Measurements from ENCODE around the gene SSBP3.
A peak's percentile ranks its signal among the peaks of the same experiment; 100 is the strongest.

SSBP3 gene

GRCh38 chr1:54409156-54410142 is 3.3 kb upstream of the SSBP3 start:
- no peak for DNase-seq (ENCODE audit: low spot score)

DNA sequence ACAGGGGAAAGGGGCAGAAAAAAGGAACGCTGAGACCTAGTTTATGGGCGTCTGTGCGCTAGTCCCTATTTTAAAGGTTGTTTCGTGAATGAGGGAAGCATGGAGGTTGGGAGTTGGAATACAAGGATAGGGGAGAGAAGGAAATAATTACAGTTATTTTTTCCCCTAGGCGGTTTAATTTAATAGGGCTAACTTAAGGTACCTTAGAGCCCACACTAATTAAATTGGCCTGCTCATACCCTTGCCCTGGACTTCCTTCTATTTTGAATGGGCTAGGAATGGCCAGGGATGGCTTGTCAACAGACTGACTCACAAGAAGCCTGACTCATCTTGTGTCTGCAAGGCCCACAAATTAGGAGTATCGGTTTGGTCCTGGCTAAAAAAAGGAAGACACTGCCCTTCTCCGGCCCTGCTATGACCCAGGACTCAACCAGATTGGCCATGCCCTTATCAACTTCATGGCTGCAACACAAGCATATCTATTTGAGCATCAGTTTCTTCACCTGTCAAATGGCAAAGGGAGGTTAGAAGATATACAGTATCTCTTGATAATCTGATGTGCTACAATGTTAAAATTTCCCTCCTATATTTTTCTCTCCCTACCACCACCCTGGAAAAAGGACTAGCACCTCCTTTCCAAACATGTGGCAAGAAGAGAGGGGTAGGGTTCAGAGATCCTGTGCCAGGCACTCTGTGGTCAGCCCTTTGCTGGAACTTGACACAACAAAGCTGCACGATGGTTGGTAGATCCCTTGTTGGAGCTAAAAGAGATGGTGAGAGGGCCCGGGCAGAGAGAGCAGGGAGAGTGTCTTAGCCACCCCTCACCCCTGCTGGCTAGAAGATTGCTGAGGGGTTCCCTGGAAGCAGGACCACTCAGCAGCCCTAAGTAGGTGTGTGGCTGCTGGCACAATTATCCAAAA is 2.2 kb upstream of the SSBP3 start:
- DNase-seq (ENCODE audit: low spot score) = peak; percentile 44

GRCh38 chr1:54407404-54408146 is 1.4 kb upstream of the SSBP3 start:
- DNase-seq (ENCODE audit: low spot score) = peak; percentile 98

DNA sequence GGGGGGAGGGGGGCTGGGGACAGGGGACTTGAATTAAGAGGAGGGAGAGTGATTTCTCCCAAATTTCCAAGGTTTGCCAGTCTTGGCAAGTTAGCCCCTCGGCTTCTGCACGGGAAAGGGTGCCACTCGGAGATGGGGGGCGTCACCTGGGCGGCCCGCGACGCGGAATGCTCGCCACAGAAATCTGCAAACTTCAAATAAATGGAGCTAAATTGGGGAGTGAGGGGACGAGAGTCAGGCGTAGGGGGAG is 885 bp upstream of the SSBP3 start:
- no peak for DNase-seq (ENCODE audit: low spot score)

GRCh38 chr1:54405898-54406293 is 298 bp downstream of the SSBP3 start:
- no peak for DNase-seq (ENCODE audit: low spot score)

DNA sequence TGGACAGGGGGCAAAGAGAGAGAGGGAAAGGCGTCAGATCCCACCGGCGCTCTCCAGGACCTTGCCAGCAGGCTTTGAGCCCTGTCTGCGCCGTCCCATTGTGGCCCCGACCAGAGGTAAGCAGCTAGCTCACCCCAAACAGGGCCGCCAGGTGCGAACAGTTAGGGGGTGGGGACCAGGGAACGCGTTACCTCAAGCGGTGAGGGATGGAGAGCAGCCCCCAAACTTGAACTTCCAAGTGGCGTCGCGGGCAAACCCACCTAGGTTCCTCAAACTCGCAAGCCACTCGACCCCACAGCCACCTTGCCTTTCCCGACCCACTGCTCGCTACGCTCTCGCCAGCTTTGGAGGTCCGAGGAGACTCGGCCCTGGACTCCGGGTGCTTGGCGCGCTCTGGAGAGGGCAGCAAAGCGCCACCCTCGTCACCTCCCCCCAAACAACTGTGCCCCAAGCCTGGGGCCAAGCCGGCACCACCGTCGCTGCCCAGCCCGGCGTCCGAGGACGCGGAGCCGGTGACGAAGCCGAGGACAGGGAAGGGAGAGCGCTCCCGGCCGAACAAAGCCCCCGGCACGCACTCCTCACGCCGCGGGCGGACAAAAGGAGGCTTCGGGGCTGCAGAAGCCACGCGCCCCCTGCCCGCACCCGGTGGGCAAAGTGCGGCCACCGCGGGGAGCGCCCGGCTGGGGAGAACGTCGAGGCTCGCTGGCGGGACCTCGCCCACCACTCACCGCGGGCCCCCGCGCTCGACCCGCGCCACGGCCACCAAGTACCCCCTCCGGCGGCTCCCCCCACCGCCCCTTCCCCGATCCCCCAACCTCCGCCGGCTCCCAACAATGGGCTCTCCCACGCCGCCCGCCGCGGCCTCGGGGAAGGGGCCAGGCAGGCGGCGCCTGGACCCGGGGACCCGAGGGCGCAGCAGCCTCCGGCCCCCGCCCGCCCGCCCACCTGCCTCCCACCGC is 976 bp downstream of the SSBP3 start:
- DNase-seq (ENCODE audit: low spot score) = peak; percentile 53

DNA sequence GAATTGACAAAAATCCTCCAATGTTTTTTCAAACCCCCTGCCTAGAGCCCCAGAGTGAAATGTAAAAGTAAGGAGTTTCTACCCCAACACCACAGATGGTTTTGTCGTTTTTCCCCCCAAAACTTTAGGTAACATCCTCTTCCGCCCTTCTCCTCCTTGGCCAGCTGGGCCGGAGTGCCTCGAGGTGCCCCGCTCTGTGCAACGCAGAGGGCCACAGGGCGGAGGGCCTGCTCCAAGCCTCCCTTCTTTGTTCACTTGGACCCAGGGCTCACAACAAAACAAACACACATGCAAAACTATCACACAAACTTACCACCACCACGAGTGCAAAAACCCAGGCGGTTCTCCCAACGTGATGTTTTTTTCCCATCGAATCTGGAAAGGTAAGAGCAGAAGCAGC is 1.9 kb downstream of the SSBP3 start:
- no peak for DNase-seq (ENCODE audit: low spot score)

- no peak for DNase-seq (ENCODE audit: low spot score)
Observed at GRCh38 chr1:54403808-54404261, 2.4 kb downstream of the SSBP3 start.

- no peak for DNase-seq (ENCODE audit: low spot score)
Observed at GRCh38 chr1:54403405-54403804, 2.8 kb downstream of the SSBP3 start.

DNA sequence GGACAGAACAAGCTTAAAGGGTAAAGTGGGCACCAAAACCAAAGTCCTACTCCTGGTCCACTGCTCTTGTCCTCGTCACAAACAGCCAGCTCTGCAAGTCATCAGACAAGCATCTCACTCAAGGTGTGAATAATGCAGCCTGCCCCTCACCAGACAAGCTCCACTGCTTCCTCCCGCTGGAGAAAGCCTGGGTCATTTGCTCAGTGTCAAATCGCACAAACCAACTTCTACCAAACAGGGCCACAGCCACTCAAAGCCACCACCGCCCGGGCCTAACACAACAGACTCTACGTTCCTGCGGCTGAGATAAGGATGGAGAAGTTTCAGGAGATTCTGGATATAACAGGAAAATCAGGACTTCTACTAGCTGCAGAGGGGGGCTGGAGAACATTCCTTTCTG is 3.3 kb downstream of the SSBP3 start:
- DNase-seq (ENCODE audit: low spot score) = no peak

- no peak for DNase-seq (ENCODE audit: low spot score)
Observed at GRCh38 chr1:54401799-54402198, 4.4 kb downstream of the SSBP3 start.

GRCh38 chr1:54400329-54400728 is 5.9 kb downstream of the SSBP3 start:
- no peak for DNase-seq (ENCODE audit: low spot score)

- DNase-seq (ENCODE audit: low spot score) = no peak
Observed at GRCh38 chr1:54399765-54400164, 6.4 kb downstream of the SSBP3 start.

DNA sequence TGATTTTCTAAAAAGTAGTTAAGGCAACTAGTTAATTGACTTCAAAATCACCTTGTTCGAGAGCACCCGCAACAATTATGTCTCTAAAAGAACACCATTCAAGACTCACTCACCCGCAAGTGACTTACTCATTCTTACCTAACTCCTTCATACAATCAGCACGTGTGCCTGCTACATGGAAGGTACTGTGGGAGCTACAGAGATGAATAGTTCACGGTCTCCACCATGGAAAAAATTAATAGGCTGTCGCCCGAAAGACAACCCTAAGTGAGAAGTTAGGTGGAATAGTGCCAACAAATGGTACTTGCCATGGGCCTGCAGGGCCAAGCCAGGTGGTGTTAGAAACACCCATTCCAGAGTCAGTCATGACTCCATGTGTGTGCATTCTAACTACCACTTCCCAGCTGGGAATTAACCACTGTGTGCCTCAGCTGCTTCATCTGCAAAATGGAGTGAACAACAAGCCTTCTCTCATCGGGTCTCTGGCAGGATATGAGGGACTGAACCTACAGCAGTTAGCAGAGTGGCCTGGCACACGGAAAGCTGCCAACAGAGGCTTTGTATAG is 7.1 kb downstream of the SSBP3 start:
- DNase-seq (ENCODE audit: low spot score) = no peak

DNA sequence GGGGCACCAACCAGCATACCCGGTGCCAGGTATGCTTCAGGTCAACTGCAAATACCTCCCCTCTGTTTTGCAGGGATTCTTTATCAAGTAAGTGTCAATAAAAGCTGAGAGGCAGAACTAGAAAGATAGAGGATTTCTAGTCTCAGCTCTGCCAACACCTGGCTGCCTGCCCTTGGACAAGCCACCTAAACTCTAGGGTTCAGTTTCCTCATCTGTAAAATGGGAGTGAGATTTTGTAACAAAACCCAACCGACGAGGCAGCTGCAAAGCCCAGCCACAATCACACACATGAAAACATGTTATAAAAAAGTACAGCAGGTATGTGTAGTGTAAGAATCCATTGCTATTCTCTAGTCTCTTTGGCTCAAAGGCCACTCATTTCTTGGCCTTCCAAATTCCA is 8.2 kb downstream of the SSBP3 start:
- no peak for DNase-seq (ENCODE audit: low spot score)

- DNase-seq (ENCODE audit: low spot score) = no peak
Observed at GRCh38 chr1:54397090-54397591, 9.1 kb downstream of the SSBP3 start.

- DNase-seq (ENCODE audit: low spot score) = no peak
Observed at GRCh38 chr1:54396261-54396933, 9.8 kb downstream of the SSBP3 start.

- DNase-seq (ENCODE audit: low spot score) = no peak
Observed at GRCh38 chr1:54395281-54395934, 10.8 kb downstream of the SSBP3 start.

DNA sequence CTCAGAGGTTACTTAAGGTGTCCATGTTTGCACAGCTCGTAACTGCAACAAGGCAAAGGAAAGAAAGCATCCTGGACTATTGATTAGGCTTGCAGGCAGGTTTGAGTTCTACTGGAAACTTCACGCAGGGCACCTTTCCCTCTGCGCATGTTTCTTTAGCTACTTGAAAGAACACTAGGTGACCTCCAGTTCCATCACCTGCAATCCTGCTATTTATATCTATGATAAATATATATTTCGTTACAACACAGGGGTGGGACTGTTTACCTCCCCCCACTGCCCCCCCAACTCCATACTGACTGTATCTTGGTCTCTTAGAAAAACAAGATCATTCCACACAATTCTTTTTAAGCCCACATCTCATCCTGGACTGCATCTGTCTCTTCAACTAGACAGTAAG is 12.1 kb downstream of the SSBP3 start:
- DNase-seq (ENCODE audit: low spot score) = no peak

Data from cerebellar cortex (tissue), 1 donor.